Mesothelial cell of epicardium (in vitro differentiated cells): Measurements from ENCODE around the gene LHFPL6. TPM values are rescaled to one million over a fixed set of nuclear protein-coding genes. Genes with fewer than 3 reads are reported as not detected.

Experiments
- DNase-seq, 2 experiments: peaks; one replicate each; pipeline ENCODE4 v3.0.0; 2021; ENCODE audit warnings: low spot score in 2 of 2; ENCODE audit not compliant: unreplicated experiment in 2 of 2
- H3K27ac Mint-ChIP-seq: 2 replicates; pipeline ENCODE4 v1.8.0; 2021; ENCODE audit warnings: mixed read lengths
- H3K27me3 Mint-ChIP-seq: 2 replicates; pipeline ENCODE4 v1.8.0; 2021; ENCODE audit warnings: low read depth, mixed read lengths
- H3K36me3 Mint-ChIP-seq: 2 replicates; pipeline ENCODE4 v1.8.0; 2021; ENCODE audit warnings: mixed read lengths
- H3K4me1 Mint-ChIP-seq: 2 replicates; pipeline ENCODE4 v1.8.0; 2021; ENCODE audit warnings: mixed read lengths
- H3K4me3 Mint-ChIP-seq: 2 replicates; pipeline ENCODE4 v1.8.0; 2021; ENCODE audit warnings: mild to moderate bottlenecking, moderate library complexity, mixed read lengths
- H3K9me3 Mint-ChIP-seq: 2 replicates; pipeline ENCODE4 v1.8.0; 2021; ENCODE audit warnings: mixed read lengths
- CTCF ChIP-seq: fragments of 200-600 bp; sonication (generic); IDR thresholded peaks from one replicate; pipeline ENCODE4 v1.5.0; 2021; ENCODE audit warnings: antibody characterized with exemption; ENCODE audit not compliant: unreplicated experiment
- total RNA-seq: library from RNA; stranded (reverse); gene quantifications from 3 replicates; pipeline ENCODE4 v1.2.1, GENCODE V29; 2021

LHFPL6 gene
- total RNA-seq, 1 donor from 2014 or later: 18.2 TPM

DNA sequence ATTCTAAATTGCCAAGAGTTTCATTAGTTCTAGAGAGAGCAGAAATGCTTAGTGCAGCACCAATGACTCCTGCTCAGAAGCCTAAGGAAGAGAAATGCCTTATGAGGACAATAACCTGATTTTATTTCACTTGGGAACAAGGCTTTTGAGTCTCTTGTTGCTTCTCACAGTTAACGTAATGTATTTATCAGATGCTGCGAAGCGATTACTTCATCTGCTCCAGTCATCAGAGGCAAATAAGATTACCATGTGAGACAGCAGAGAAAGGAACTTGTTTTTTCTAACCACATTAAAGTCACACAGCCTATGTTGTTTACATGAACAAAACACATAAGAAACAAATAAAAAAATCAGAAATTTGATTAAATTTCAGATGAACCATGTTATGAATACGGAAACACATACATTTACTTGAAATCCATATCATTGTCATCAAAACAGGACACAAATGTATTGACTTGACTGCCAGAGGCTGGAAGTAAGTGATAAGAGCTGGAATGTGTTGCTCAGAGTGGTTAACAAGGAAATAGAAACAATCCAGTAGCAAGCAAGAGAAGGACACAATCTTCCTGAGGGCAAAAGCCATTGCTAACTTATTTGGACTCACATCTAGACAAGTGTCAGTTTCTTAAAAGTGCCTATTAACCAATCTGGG, 147.3 kb downstream of the LHFPL6 start:
- H3K36me3 Mint-ChIP-seq: no peaks in the 10 kb centered on the region
- H3K4me1 Mint-ChIP-seq: peaks cover 42% of the 10 kb centered on the region
- no peak overlapping the region for H3K4me3 Mint-ChIP-seq
- no peak for TF ChIP-seq CTCF
- no peaks in the 10 kb centered on the region for H3K27me3 Mint-ChIP-seq
- peaks cover 5% of the 10 kb centered on the region for H3K9me3 Mint-ChIP-seq
- H3K27ac Mint-ChIP-seq: no peak overlapping the region
- no peak for DNase-seq

GRCh38 chr13:39452834-39453233, 150.2 kb downstream of the LHFPL6 start:
- peak overlapping the region; percentile 41 for H3K27ac Mint-ChIP-seq
- DNase-seq: no peak
- no peaks in the 10 kb centered on the region for H3K27me3 Mint-ChIP-seq
- H3K4me1 Mint-ChIP-seq: peaks cover 43% of the 10 kb centered on the region
- TF ChIP-seq CTCF: no peak
- H3K4me3 Mint-ChIP-seq: no peak overlapping the region
- peaks cover 5% of the 10 kb centered on the region for H3K9me3 Mint-ChIP-seq
- no peaks in the 10 kb centered on the region for H3K36me3 Mint-ChIP-seq

- no peak for TF ChIP-seq CTCF
- peak overlapping the region; percentile 76 for H3K27ac Mint-ChIP-seq
- peaks cover 44% of the 10 kb centered on the region for H3K4me1 Mint-ChIP-seq
- DNase-seq: no peak
- no peaks in the 10 kb centered on the region for H3K36me3 Mint-ChIP-seq
- no peaks in the 10 kb centered on the region for H3K27me3 Mint-ChIP-seq
- H3K4me3 Mint-ChIP-seq: no peak overlapping the region
- H3K9me3 Mint-ChIP-seq: peaks cover 4% of the 10 kb centered on the region
Observed at GRCh38 chr13:39452417-39452816, 150.6 kb downstream of the LHFPL6 start.

GRCh38 chr13:39451860-39452301, 151.1 kb downstream of the LHFPL6 start:
- no peak for DNase-seq
- no peaks in the 10 kb centered on the region for H3K36me3 Mint-ChIP-seq
- H3K27ac Mint-ChIP-seq: peak overlapping the region; percentile 76
- TF ChIP-seq CTCF: no peak
- H3K4me3 Mint-ChIP-seq: no peak overlapping the region
- no peaks in the 10 kb centered on the region for H3K9me3 Mint-ChIP-seq
- H3K4me1 Mint-ChIP-seq: peaks cover 44% of the 10 kb centered on the region
- no peaks in the 10 kb centered on the region for H3K27me3 Mint-ChIP-seq

- TF ChIP-seq CTCF: no peak
- H3K4me3 Mint-ChIP-seq: no peak overlapping the region
- peak overlapping the region; percentile 76 for H3K27ac Mint-ChIP-seq
- H3K4me1 Mint-ChIP-seq: peaks cover 44% of the 10 kb centered on the region
- H3K36me3 Mint-ChIP-seq: no peaks in the 10 kb centered on the region
- no peak for DNase-seq
- H3K27me3 Mint-ChIP-seq: no peaks in the 10 kb centered on the region
- H3K9me3 Mint-ChIP-seq: no peaks in the 10 kb centered on the region
Observed at GRCh38 chr13:39451301-39451700, 151.7 kb downstream of the LHFPL6 start.
